SK-N-SH (cell line): ENCODE results near the gene AGAP1. TPM values are rescaled to one million over a fixed set of nuclear protein-coding genes. Genes with fewer than 3 reads are reported as not detected.

ENCODE experiments used
- CTCF ChIA-PET: fragments of 300-600, 350-600 bp; formaldehyde crosslinking; extraction: SDS; loops from one replicate; lab custom pipeline; 2021; lab: Yijun Ruan, JAX
- POLR2A ChIA-PET: fragments of 350-600 bp; sonication (Branson Sonifier 250); formaldehyde crosslinking; extraction: SDS; loops from one replicate; lab custom pipeline; 2020; ENCODE audit warnings: antibody characterized with exemption, inconsistent platforms; lab: Yijun Ruan, JAX
- DNase-seq: peaks from one replicate; pipeline ENCODE4 v3.0.0; 2012
- H2AFZ ChIP-seq: fragments of 200-600 bp; sonication (generic); 2 replicates; pipeline ENCODE4 v1.8.1; 2016; ENCODE audit warnings: antibody characterized with exemption, mild to moderate bottlenecking, low read depth
- H3F3A ChIP-seq: fragments of 200-600 bp; sonication (generic); replicated peaks from 2 replicates; pipeline ENCODE3; 2016; ENCODE audit warnings: antibody characterized with exemption, mild to moderate bottlenecking; ENCODE audit not compliant: insufficient read depth
- H3K27ac ChIP-seq, 2 experiments: fragments of 200-500 bp in 1 of 2; fragments of 200-600 bp in 1 of 2; sonication (Bioruptor generic) in 1 of 2; sonication (generic), shearing (Covaris generic) in 1 of 2; 2 replicates each; pipeline versions ENCODE4 v1.5.1 to v1.6.1; 2014 to 2016; ENCODE audit warnings: low read depth in 2 of 2, inconsistent platforms in 1 of 2, low read length in 1 of 2, mild to moderate bottlenecking in 1 of 2, mixed read lengths in 1 of 2
- H3K27me3 ChIP-seq: fragments of 200-600 bp; sonication (generic), shearing (Covaris generic); 2 replicates; pipeline ENCODE4 v1.6.1; 2016; ENCODE audit warnings: mixed run types; ENCODE audit not compliant: insufficient read depth
- H3K36me3 ChIP-seq, 2 experiments: fragments of 200-500 bp in 1 of 2; fragments of 200-600 bp in 1 of 2; sonication (Bioruptor generic) in 1 of 2; sonication (generic) in 1 of 2; replicated peaks in 1 of 2; 2 replicates each; pipeline versions ENCODE3 to v1.5.1; 2014 to 2016; ENCODE audit warnings: low read length in 1 of 2, mild to moderate bottlenecking in 1 of 2; ENCODE audit not compliant: insufficient read depth in 2 of 2, control insufficient read depth in 1 of 2
- H3K4me1 ChIP-seq, 2 experiments: fragments of 200-500 bp in 1 of 2; fragments of 200-600 bp in 1 of 2; sonication (Bioruptor generic) in 1 of 2; sonication (generic), shearing (Covaris generic) in 1 of 2; 2 replicates each; pipeline versions ENCODE4 v1.5.1 to v1.6.1; 2014 to 2016; ENCODE audit warnings: low read depth in 1 of 2, low read length in 1 of 2, mixed run types in 1 of 2; ENCODE audit not compliant: insufficient read depth in 2 of 2, control insufficient read depth in 1 of 2
- H3K4me2 ChIP-seq: fragments of 200-600 bp; sonication (generic), shearing (Covaris generic); 2 replicates; pipeline ENCODE4 v1.6.1; 2017; ENCODE audit warnings: mixed run types
- H3K4me3 ChIP-seq, 2 experiments: fragments of 200-500 bp in 1 of 2; fragments of 200-600 bp in 1 of 2; sonication (Bioruptor generic) in 1 of 2; sonication (generic), shearing (Covaris generic) in 1 of 2; 2 replicates each; pipeline versions ENCODE4 v1.5.1 to v1.8.1; 2014 to 2016; ENCODE audit warnings: low read depth in 2 of 2, inconsistent platforms in 1 of 2, low read length in 1 of 2, mild to moderate bottlenecking in 1 of 2, mixed read lengths in 1 of 2, moderate library complexity in 1 of 2
- H3K79me2 ChIP-seq: fragments of 200-600 bp; sonication (generic); 2 replicates; pipeline ENCODE4 v1.8.1; 2017; ENCODE audit warnings: mild to moderate bottlenecking; ENCODE audit not compliant: insufficient read depth
- H3K9ac ChIP-seq: fragments of 200-600 bp; sonication (generic); 2 replicates; pipeline ENCODE4 v1.6.1; 2017; ENCODE audit warnings: mixed run types
- H3K9me2 ChIP-seq: fragments of 200-600 bp; sonication (generic); 2 replicates; pipeline ENCODE4 v1.6.1; 2017; ENCODE audit warnings: mixed run types
- H3K9me3 ChIP-seq: fragments of 200-600 bp; sonication (generic); 2 replicates; pipeline ENCODE4 v1.6.1; 2017; ENCODE audit warnings: mixed run types, mild to moderate bottlenecking, moderate library complexity
- H4K20me1 ChIP-seq: fragments of 200-600 bp; sonication (generic); 2 replicates; pipeline ENCODE4 v1.6.1; 2017; ENCODE audit warnings: mild to moderate bottlenecking, mixed run types; ENCODE audit not compliant: insufficient read depth
- FOSL2 ChIP-seq: IDR thresholded peaks from 2 replicates; pipeline ENCODE4 v1.4.0; 2012; ENCODE audit warnings: low read depth, mild to moderate bottlenecking, moderate library complexity, borderline replicate concordance
- FOXJ3 ChIP-seq: sonication (generic); formaldehyde crosslinking; IDR thresholded peaks from 2 replicates; pipeline ENCODE4 v1.5.1; 2020; ENCODE audit warnings: mild to moderate bottlenecking, missing genetic modification reagents
- FOXM1 ChIP-seq: IDR thresholded peaks from 2 replicates; pipeline ENCODE4 v1.4.0; 2012; ENCODE audit warnings: low read depth, mild to moderate bottlenecking
- GABPA ChIP-seq: IDR thresholded peaks from 2 replicates; pipeline ENCODE4 v1.4.0; 2012; ENCODE audit warnings: low read depth, mild to moderate bottlenecking
- GATA2 ChIP-seq: sonication (generic); formaldehyde crosslinking; IDR thresholded peaks from 2 replicates; pipeline ENCODE4 v1.5.0; 2020; ENCODE audit warnings: mild to moderate bottlenecking, missing genetic modification reagents
- JUND ChIP-seq: IDR thresholded peaks from 2 replicates; pipeline ENCODE4 v1.4.0; 2012
- MXI1 ChIP-seq: IDR thresholded peaks from 2 replicates; pipeline ENCODE4 v1.6.1; 2012; ENCODE audit warnings: mild to moderate bottlenecking, low read depth, low read length, improper control_type of control experiment
- NFIC ChIP-seq: IDR thresholded peaks from 2 replicates; pipeline ENCODE4 v1.4.0; 2012; ENCODE audit warnings: borderline replicate concordance
- POLR2AphosphoS5 ChIP-seq: IDR thresholded peaks from 2 replicates; pipeline ENCODE4 v1.6.1; 2012; ENCODE audit warnings: low read depth, low read length
- RAD21 ChIP-seq: IDR thresholded peaks from 2 replicates; pipeline ENCODE4 v1.6.1; 2012; ENCODE audit warnings: mild to moderate bottlenecking, low read length
- RFX5 ChIP-seq: IDR thresholded peaks from 2 replicates; pipeline ENCODE4 v1.6.1; 2012; ENCODE audit warnings: mild to moderate bottlenecking, improper control_type of control experiment, low read length
- RXRA ChIP-seq: IDR thresholded peaks from 2 replicates; pipeline ENCODE4 v1.4.0; 2012; ENCODE audit warnings: low read depth, mild to moderate bottlenecking, borderline replicate concordance
- SIN3A ChIP-seq: IDR thresholded peaks from 2 replicates; pipeline ENCODE4 v1.6.1; 2012; ENCODE audit warnings: low read depth, mild to moderate bottlenecking, low read length, moderate library complexity, borderline replicate concordance
- SMC3 ChIP-seq: IDR thresholded peaks from 2 replicates; pipeline ENCODE4 v1.6.1; 2012; ENCODE audit warnings: low read depth, low read length, improper control_type of control experiment
- TEAD4 ChIP-seq: IDR thresholded peaks from 2 replicates; pipeline ENCODE4 v1.4.0; 2012; ENCODE audit warnings: mild to moderate bottlenecking, borderline replicate concordance; ENCODE audit not compliant: insufficient read depth
- WGBS: methylation state at CpG from one replicate; pipeline ENCODE4 v1.1.6; 2017; ENCODE audit warnings: low lambda C conversion rate; 5-methylcytosine and 5-hydroxymethylcytosine counted together
- polyA plus RNA-seq, 3 experiments: library from polyadenylated mRNA; depleted of rRNA; stranded (reverse); fragments of >200 nt; gene quantifications; 2 replicates each; pipeline ENCODE4 v1.2.3, GENCODE V29; 2012
- TF ChIP-seq, protein P1 (sequence below): fragments of 200-600 bp; sonication (generic); IDR thresholded peaks from 2 replicates; pipeline ENCODE4 v1.6.1; 2017; ENCODE audit warnings: antibody characterized with exemption, mild to moderate bottlenecking, moderate library complexity
- TF ChIP-seq, protein P2 (sequence below): IDR thresholded peaks from 2 replicates; pipeline ENCODE4 v1.4.0; 2012; ENCODE audit warnings: low read depth, borderline replicate concordance
- TF ChIP-seq, protein P3 (sequence below): fragments of 150-350 bp; IDR thresholded peaks from 2 replicates; pipeline ENCODE4 v1.6.1; 2016; ENCODE audit warnings: mild to moderate bottlenecking, low read depth, low read length

Gene AGAP1
- polyA plus RNA-seq, 1 of the 3 experiments (the other 2 are of a cell fraction) = 8.8 TPM

DNA sequence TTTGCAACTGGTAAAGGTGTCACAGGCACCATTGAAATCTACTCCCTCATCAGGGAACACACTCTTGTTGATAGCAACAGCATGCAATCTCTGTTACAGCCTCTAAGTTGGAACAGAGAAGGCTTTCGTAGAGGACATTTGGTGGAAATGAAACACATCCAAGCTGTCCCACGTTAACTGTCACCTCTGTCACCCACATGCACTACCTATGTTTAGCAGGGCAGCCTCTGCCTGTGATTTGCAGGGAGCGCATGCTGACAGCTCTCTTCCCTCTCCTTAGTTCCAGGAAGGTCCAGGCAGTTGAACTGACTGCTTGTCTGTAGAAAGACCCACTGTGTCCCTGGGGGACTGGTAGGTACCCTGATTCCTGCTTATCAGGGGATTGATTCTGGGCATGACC lies 367.5 kb downstream of the AGAP1 start:
- Histone ChIP-seq H2AFZ (no peak overlapping the region), H3K4me3 (no peak overlapping the region), H3K79me2 (no peaks in the 10 kb centered on the region), H3F3A (no peaks in the 10 kb centered on the region), H3K9ac (no peak overlapping the region), H3K36me3 (no peaks in the 10 kb centered on the region), H3K27me3 (no peaks in the 10 kb centered on the region), H3K4me2 (no peak overlapping the region), H3K9me2 (no peaks in the 10 kb centered on the region), H3K4me1 (peaks cover 0 to 13% of the 10 kb centered on the region in 2 experiments; a peak in 1 of 4 replicates), H3K9me3 (no peaks in the 10 kb centered on the region), H4K20me1 (no peaks in the 10 kb centered on the region), H3K27ac (no peak overlapping the region)
- DNase-seq = no peak
- POLR2A ChIA-PET = no interaction called here
- CTCF ChIA-PET = no interaction called here
- 100% methylated on average over 2 of the region's 3 CpGs for WGBS
- TF ChIP-seq, protein P1, sequence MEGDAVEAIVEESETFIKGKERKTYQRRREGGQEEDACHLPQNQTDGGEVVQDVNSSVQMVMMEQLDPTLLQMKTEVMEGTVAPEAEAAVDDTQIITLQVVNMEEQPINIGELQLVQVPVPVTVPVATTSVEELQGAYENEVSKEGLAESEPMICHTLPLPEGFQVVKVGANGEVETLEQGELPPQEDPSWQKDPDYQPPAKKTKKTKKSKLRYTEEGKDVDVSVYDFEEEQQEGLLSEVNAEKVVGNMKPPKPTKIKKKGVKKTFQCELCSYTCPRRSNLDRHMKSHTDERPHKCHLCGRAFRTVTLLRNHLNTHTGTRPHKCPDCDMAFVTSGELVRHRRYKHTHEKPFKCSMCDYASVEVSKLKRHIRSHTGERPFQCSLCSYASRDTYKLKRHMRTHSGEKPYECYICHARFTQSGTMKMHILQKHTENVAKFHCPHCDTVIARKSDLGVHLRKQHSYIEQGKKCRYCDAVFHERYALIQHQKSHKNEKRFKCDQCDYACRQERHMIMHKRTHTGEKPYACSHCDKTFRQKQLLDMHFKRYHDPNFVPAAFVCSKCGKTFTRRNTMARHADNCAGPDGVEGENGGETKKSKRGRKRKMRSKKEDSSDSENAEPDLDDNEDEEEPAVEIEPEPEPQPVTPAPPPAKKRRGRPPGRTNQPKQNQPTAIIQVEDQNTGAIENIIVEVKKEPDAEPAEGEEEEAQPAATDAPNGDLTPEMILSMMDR = no peak
- TF ChIP-seq RXRA (no peak), GABPA (no peak), MXI1 (no peak), SMC3 (no peak), FOXM1 (no peak), SIN3A (no peak), FOXJ3 (CRISPR knock-in tag) (no peak), TEAD4 (no peak), NFIC (no peak), FOSL2 (no peak), JUND (no peak), GATA2 (CRISPR knock-in tag) (no peak), RAD21 (no peak), POLR2AphosphoS5 (no peak), RFX5 (no peak)
- TF ChIP-seq, protein P2, sequence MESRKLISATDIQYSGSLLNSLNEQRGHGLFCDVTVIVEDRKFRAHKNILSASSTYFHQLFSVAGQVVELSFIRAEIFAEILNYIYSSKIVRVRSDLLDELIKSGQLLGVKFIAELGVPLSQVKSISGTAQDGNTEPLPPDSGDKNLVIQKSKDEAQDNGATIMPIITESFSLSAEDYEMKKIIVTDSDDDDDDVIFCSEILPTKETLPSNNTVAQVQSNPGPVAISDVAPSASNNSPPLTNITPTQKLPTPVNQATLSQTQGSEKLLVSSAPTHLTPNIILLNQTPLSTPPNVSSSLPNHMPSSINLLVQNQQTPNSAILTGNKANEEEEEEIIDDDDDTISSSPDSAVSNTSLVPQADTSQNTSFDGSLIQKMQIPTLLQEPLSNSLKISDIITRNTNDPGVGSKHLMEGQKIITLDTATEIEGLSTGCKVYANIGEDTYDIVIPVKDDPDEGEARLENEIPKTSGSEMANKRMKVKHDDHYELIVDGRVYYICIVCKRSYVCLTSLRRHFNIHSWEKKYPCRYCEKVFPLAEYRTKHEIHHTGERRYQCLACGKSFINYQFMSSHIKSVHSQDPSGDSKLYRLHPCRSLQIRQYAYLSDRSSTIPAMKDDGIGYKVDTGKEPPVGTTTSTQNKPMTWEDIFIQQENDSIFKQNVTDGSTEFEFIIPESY = no peak
- TF ChIP-seq, protein P3, sequence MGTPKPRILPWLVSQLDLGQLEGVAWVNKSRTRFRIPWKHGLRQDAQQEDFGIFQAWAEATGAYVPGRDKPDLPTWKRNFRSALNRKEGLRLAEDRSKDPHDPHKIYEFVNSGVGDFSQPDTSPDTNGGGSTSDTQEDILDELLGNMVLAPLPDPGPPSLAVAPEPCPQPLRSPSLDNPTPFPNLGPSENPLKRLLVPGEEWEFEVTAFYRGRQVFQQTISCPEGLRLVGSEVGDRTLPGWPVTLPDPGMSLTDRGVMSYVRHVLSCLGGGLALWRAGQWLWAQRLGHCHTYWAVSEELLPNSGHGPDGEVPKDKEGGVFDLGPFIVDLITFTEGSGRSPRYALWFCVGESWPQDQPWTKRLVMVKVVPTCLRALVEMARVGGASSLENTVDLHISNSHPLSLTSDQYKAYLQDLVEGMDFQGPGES = no peak
